Endodermal cell (in vitro differentiated cells): ENCODE results near the gene CRYGB. TPM values are rescaled to one million over a fixed set of nuclear protein-coding genes. Genes with fewer than 3 reads are reported as not detected.

Experiments used
- DNase-seq: peaks from one replicate; pipeline ENCODE4 v3.0.0-alpha.2; 2017
- H3K27ac ChIP-seq: 2 replicates; pipeline ENCODE4 v1.5.1; 2013; ENCODE audit warnings: mild to moderate bottlenecking, low read depth, low read length, moderate library complexity
- H3K27me3 ChIP-seq: 2 replicates; pipeline ENCODE4 v1.6.1; 2013; ENCODE audit warnings: mild to moderate bottlenecking, low read length, moderate library complexity; ENCODE audit not compliant: insufficient read depth, control insufficient read depth, poor library complexity, severe bottlenecking
- H3K36me3 ChIP-seq: 2 replicates; pipeline ENCODE4 v1.7.0; 2013; ENCODE audit warnings: mild to moderate bottlenecking, low read length, moderate library complexity; ENCODE audit not compliant: control insufficient read depth, insufficient read depth
- H3K4me1 ChIP-seq: one replicate; pipeline ENCODE4 v1.7.0; 2013; ENCODE audit warnings: low read length; ENCODE audit not compliant: control insufficient read depth, insufficient read depth
- H3K4me3 ChIP-seq: 2 replicates; pipeline ENCODE4 v1.5.1; 2013; ENCODE audit warnings: mild to moderate bottlenecking, low read length, moderate library complexity
- H3K9ac ChIP-seq: 2 replicates; pipeline ENCODE4 v1.6.1; 2013; ENCODE audit warnings: mild to moderate bottlenecking, low read length, moderate library complexity; ENCODE audit not compliant: poor library complexity, severe bottlenecking; ENCODE audit errors: extremely low read depth
- H3K9me3 ChIP-seq: 2 replicates; pipeline ENCODE4 v1.6.1; 2013; ENCODE audit warnings: mild to moderate bottlenecking, low read length, moderate library complexity; ENCODE audit not compliant: control insufficient read depth
- H3K27ac Mint-ChIP-seq: 2 replicates; pipeline ENCODE4 v1.8.0; 2020; ENCODE audit warnings: mixed read lengths
- H3K27me3 Mint-ChIP-seq: 2 replicates; pipeline ENCODE4 v1.8.0; 2021; ENCODE audit warnings: mild to moderate bottlenecking, mixed read lengths; ENCODE audit not compliant: insufficient read depth
- H3K36me3 Mint-ChIP-seq: 2 replicates; pipeline ENCODE4 v1.8.0; 2020; ENCODE audit warnings: low read depth, mixed read lengths
- H3K4me1 Mint-ChIP-seq: 2 replicates; pipeline ENCODE4 v1.8.0; 2020; ENCODE audit warnings: mixed read lengths
- H3K4me3 Mint-ChIP-seq: 2 replicates; pipeline ENCODE4 v1.8.0; 2020; ENCODE audit warnings: mild to moderate bottlenecking, moderate library complexity, mixed read lengths
- H3K9me3 Mint-ChIP-seq: 2 replicates; pipeline ENCODE4 v1.8.0; 2020; ENCODE audit warnings: mild to moderate bottlenecking, mixed read lengths
- CTCF ChIP-seq: fragments of 200-600 bp; sonication (generic); conservative IDR thresholded peaks from 2 replicates; pipeline ENCODE4 v1.5.0; 2021; ENCODE audit warnings: antibody characterized with exemption, mild to moderate bottlenecking
- WGBS, 2 experiments: methylation state at CpG; one replicate each; pipeline versions ENCODE4 v1.1.5 to v1.1.7; 2013; ENCODE audit warnings: missing lambda C conversion rate in 2 of 2, mixed read lengths in 1 of 2; ENCODE audit not compliant: insufficient coverage in 1 of 2, insufficient read length in 1 of 2; 5-methylcytosine and 5-hydroxymethylcytosine counted together
- total RNA-seq, 2 donors: library from RNA; stranded (reverse); fragmentation: NEBNext Ultra II Directional in 1 of 2; extraction: Animal tissue kit (Norgen Biotek cat#: 25700) in 1 of 2; gene quantifications; 2 replicates in 1 of 2; 3 replicates in 1 of 2; pipeline ENCODE4 v1.2.1, GENCODE V29; 2021

CRYGB gene
- total RNA-seq, 2 donors from 2014 or later = 0.46 TPM; not detected in 1

- Mint-ChIP-seq H3K9me3 (no peaks in the 10 kb centered on the region), H3K27ac (no peak overlapping the region), H3K36me3 (no peaks in the 10 kb centered on the region), H3K4me3 (no peak overlapping the region), H3K4me1 (peaks cover 59% of the 10 kb centered on the region), H3K27me3 (no peaks in the 10 kb centered on the region)
- no peak for TF ChIP-seq CTCF
- peaks cover 11% of the 10 kb centered on the region for H3K4me1 ChIP-seq
- no peak overlapping the region for H3K4me3 ChIP-seq
- H3K27me3 ChIP-seq = no peaks in the 10 kb centered on the region
- no peaks in the 10 kb centered on the region for H3K9me3 ChIP-seq
- H3K36me3 ChIP-seq = no peaks in the 10 kb centered on the region
- DNase-seq = no peak
- H3K9ac ChIP-seq = no peak overlapping the region
- WGBS, 2 experiments = 93% methylated on average over 2 to 3 of the region's 3 CpGs
- H3K27ac ChIP-seq = no peak overlapping the region
Measured at GRCh38 chr2:208182835-208183234, 36.9 kb upstream of the CRYGB start.

GRCh38 chr2:208179028-208179609 lies 33.2 kb upstream of the CRYGB start:
- H3K4me3 ChIP-seq = no peak overlapping the region
- H3K9ac ChIP-seq = no peak overlapping the region
- H3K4me1 ChIP-seq = peaks cover 5% of the 10 kb centered on the region
- H3K27me3 ChIP-seq = no peaks in the 10 kb centered on the region
- Mint-ChIP-seq H3K4me3 (no peak overlapping the region), H3K36me3 (no peaks in the 10 kb centered on the region), H3K4me1 (peaks cover 31% of the 10 kb centered on the region), H3K9me3 (no peaks in the 10 kb centered on the region), H3K27ac (no peak overlapping the region), H3K27me3 (no peaks in the 10 kb centered on the region)
- H3K36me3 ChIP-seq = no peaks in the 10 kb centered on the region
- TF ChIP-seq CTCF = peak; percentile 45
- no peaks in the 10 kb centered on the region for H3K9me3 ChIP-seq
- DNase-seq = peak; percentile 75
- no peak overlapping the region for H3K27ac ChIP-seq
- WGBS, 2 experiments = 74% methylated on average over 4 of the region's 4 CpGs; no CpG with 5 or more reads in 1 of the 2 experiments

GRCh38 chr2:208175840-208176153 lies 29.8 kb upstream of the CRYGB start:
- H3K9ac ChIP-seq = no peak overlapping the region
- no peak for DNase-seq
- Mint-ChIP-seq H3K4me3 (no peak overlapping the region), H3K36me3 (no peaks in the 10 kb centered on the region), H3K27ac (no peak overlapping the region), H3K9me3 (no peaks in the 10 kb centered on the region), H3K27me3 (no peaks in the 10 kb centered on the region), H3K4me1 (peaks cover 18% of the 10 kb centered on the region)
- WGBS, 2 experiments = 87% methylated on average over 6 of the region's 6 CpGs
- H3K27me3 ChIP-seq = no peaks in the 10 kb centered on the region
- H3K4me3 ChIP-seq = no peak overlapping the region
- no peak overlapping the region for H3K27ac ChIP-seq
- H3K36me3 ChIP-seq = no peaks in the 10 kb centered on the region
- H3K9me3 ChIP-seq = no peaks in the 10 kb centered on the region
- TF ChIP-seq CTCF = no peak
- H3K4me1 ChIP-seq = peaks cover 5% of the 10 kb centered on the region
